ENCODE data around the gene TMEM120B. TPM values are rescaled to one million over a fixed set of nuclear protein-coding genes. Genes with fewer than 3 reads are reported as not detected.

TMEM120B gene
- total RNA-seq, 4 donors from 2014 or later: 3.5 to 7.2 (median 5.1) TPM

- TF ChIP-seq CTCF (IDR thresholded peaks at IDR 0.05) (no peak), POLR2A (IDR thresholded peaks at IDR 0.05) (no peak)
- H3K4me3 ChIP-seq (ENCODE audit: low read depth, poor library complexity, severe bottlenecking): no peak overlapping the region
- intact Hi-C loops (cut with DNase I; ENCODE audit: low total_unique reads): no loop called here
- WGBS, 2 donors: 80 to 89% methylated on average over 8 of the region's 8 CpGs
- no peak for DNase-seq (ENCODE audit: low spot score in 2 of 2)
These were observed 96.1 kb downstream of the TMEM120B start for GRCh38 chr12:121808623-121809022.

GRCh38 chr12:121809712-121810116, 97.2 kb downstream of the TMEM120B start:
- 89 to 91% methylated on average over 27 of the region's 27 CpGs for WGBS, 2 donors
- TF ChIP-seq CTCF (IDR thresholded peaks at IDR 0.05) (no peak), POLR2A (IDR thresholded peaks at IDR 0.05) (no peak)
- H3K4me3 ChIP-seq (ENCODE audit: low read depth, poor library complexity, severe bottlenecking): no peak overlapping the region
- intact Hi-C loops (cut with DNase I; ENCODE audit: low total_unique reads): no loop called here
- no peak for DNase-seq (ENCODE audit: low spot score in 2 of 2)

GRCh38 chr12:121810234-121810817, 97.8 kb downstream of the TMEM120B start:
- WGBS, 2 donors: 80 to 86% methylated on average over 29 to 30 of the region's 33 CpGs
- no peak overlapping the region for H3K4me3 ChIP-seq (ENCODE audit: low read depth, poor library complexity, severe bottlenecking)
- intact Hi-C loops (cut with DNase I; ENCODE audit: low total_unique reads): no loop called here
- no peak for DNase-seq (ENCODE audit: low spot score in 2 of 2)
- TF ChIP-seq POLR2A (IDR thresholded peaks at IDR 0.05): no peak

- intact Hi-C loops (cut with DNase I; ENCODE audit: low total_unique reads): no loop called here
- 54 to 57% methylated on average over 6 of the region's 6 CpGs for WGBS, 2 donors
- no peak for DNase-seq (ENCODE audit: low spot score in 2 of 2)
- no peak for TF ChIP-seq POLR2A (IDR thresholded peaks at IDR 0.05)
- TF ChIP-seq CTCF (IDR thresholded peaks at IDR 0.05): no peak
- H3K4me3 ChIP-seq (ENCODE audit: low read depth, poor library complexity, severe bottlenecking): no peak overlapping the region
These were observed 98.4 kb downstream of the TMEM120B start for GRCh38 chr12:121810833-121811433.

GRCh38 chr12:121811434-121812319, 99.1 kb downstream of the TMEM120B start:
- TF ChIP-seq CTCF (IDR thresholded peaks at IDR 0.05) (peak in 1 of 3 donors; percentile 64), POLR2A (IDR thresholded peaks at IDR 0.05) (no peak)
- peak in 1 of 2 donors; percentile 93 for DNase-seq (ENCODE audit: low spot score in 2 of 2)
- intact Hi-C loops (cut with DNase I; ENCODE audit: low total_unique reads): no loop called here
- H3K4me3 ChIP-seq (ENCODE audit: low read depth, poor library complexity, severe bottlenecking): peak overlapping the region; percentile 30
- 9 to 10% methylated on average over 19 to 21 of the region's 46 CpGs for WGBS, 2 donors

- peak overlapping the region; percentile 30 for H3K4me3 ChIP-seq (ENCODE audit: low read depth, poor library complexity, severe bottlenecking)
- TF ChIP-seq CTCF (IDR thresholded peaks at IDR 0.05) (no peak), POLR2A (IDR thresholded peaks at IDR 0.05) (no peak)
- 15 to 19% methylated on average over 19 to 23 of the region's 26 CpGs for WGBS, 2 donors
- intact Hi-C loops (cut with DNase I; ENCODE audit: low total_unique reads): no loop called here
- peak in 1 of 2 donors; percentile 93 for DNase-seq (ENCODE audit: low spot score in 2 of 2)
These were observed 99.8 kb downstream of the TMEM120B start for GRCh38 chr12:121812320-121812871.

All from lower leg skin (tissue), 4 donors.